Keratinocyte (primary cell): ENCODE measurements around the gene CLN3. TPM values are rescaled to one million over a fixed set of nuclear protein-coding genes. Genes with fewer than 3 reads are reported as not detected.

Experiments used
- DNase-seq: peaks from one replicate; pipeline ENCODE4 v3.0.0-alpha.2; 2011; ENCODE audit warnings: low read depth, missing footprints, low spot score
- FAIRE-seq: peaks from 2 replicates; lab custom pipeline; 2011; peaks lifted over from hg19 to GRCh38; lab: Jason Lieb, UNC
- H2AFZ ChIP-seq: 2 replicates; pipeline ENCODE4 v1.6.0; 2012; ENCODE audit warnings: low read length, control low read depth, inconsistent platforms; ENCODE audit not compliant: control insufficient read depth
- H3K27ac ChIP-seq: 2 replicates; pipeline ENCODE4 v1.5.1; 2011; ENCODE audit warnings: low read length; ENCODE audit not compliant: control insufficient read depth, insufficient read depth
- H3K27me3 ChIP-seq: 3 replicates; pipeline ENCODE4 v1.6.0; 2011; ENCODE audit warnings: low read length; ENCODE audit not compliant: control insufficient read depth, insufficient read depth; ENCODE audit errors: extremely low read depth
- H3K36me3 ChIP-seq, 2 experiments: 2 replicates in 1 of 2; 3 replicates in 1 of 2; pipeline ENCODE4 v1.5.1; 2011; ENCODE audit warnings: low read length in 2 of 2, mild to moderate bottlenecking in 1 of 2; ENCODE audit not compliant: control insufficient read depth in 2 of 2, insufficient read depth in 2 of 2; ENCODE audit errors: extremely low read depth in 1 of 2
- H3K4me1 ChIP-seq: 3 replicates; pipeline ENCODE4 v1.5.1; 2011; ENCODE audit warnings: low read length; ENCODE audit not compliant: control insufficient read depth, insufficient read depth; ENCODE audit errors: extremely low read depth
- H3K4me2 ChIP-seq: 3 replicates; pipeline ENCODE4 v1.6.0; 2011; ENCODE audit warnings: low read depth, low read length; ENCODE audit not compliant: control insufficient read depth, insufficient read depth; ENCODE audit errors: extremely low read depth
- H3K4me3 ChIP-seq, 3 experiments: fragments of 200-600 bp in 1 of 3; sonication (generic) in 1 of 3; 2 replicates in 2 of 3; 3 replicates in 1 of 3; pipeline ENCODE4 v1.5.1; 2011 to 2016; ENCODE audit warnings: low read length in 3 of 3, mild to moderate bottlenecking in 3 of 3, control low read depth in 2 of 3, inconsistent platforms in 1 of 3, low read depth in 1 of 3, mixed read lengths in 1 of 3, mixed run types in 1 of 3, moderate library complexity in 1 of 3; ENCODE audit not compliant: control insufficient read depth in 2 of 3, insufficient read depth in 2 of 3; ENCODE audit errors: extremely low read depth in 1 of 3
- H3K79me2 ChIP-seq: 2 replicates; pipeline ENCODE4 v1.6.0; 2012; ENCODE audit warnings: low read length; ENCODE audit not compliant: control insufficient read depth, insufficient read depth
- H3K9ac ChIP-seq: 3 replicates; pipeline ENCODE4 v1.6.0; 2011; ENCODE audit warnings: low read length; ENCODE audit not compliant: control insufficient read depth, insufficient read depth; ENCODE audit errors: extremely low read depth
- H3K9me1 ChIP-seq: 3 replicates; pipeline ENCODE4 v1.6.0; 2011; ENCODE audit warnings: low read length; ENCODE audit not compliant: control insufficient read depth, insufficient read depth; ENCODE audit errors: extremely low read depth
- H3K9me3 ChIP-seq: 2 replicates; pipeline ENCODE4 v1.5.1; 2012; ENCODE audit warnings: low read depth, low read length; ENCODE audit not compliant: control insufficient read depth
- H4K20me1 ChIP-seq: 3 replicates; pipeline ENCODE4 v1.6.0; 2011; ENCODE audit warnings: low read length; ENCODE audit not compliant: control insufficient read depth, insufficient read depth; ENCODE audit errors: extremely low read depth
- CTCF ChIP-seq, 3 experiments: IDR thresholded peaks in 1 of 3; conservative IDR thresholded peaks in 1 of 3; optimal IDR thresholded peaks in 1 of 3; 2 replicates in 2 of 3; 3 replicates in 1 of 3; pipeline versions ENCODE3 to v1.5.1; 2011; ENCODE audit warnings: low read length in 3 of 3, mild to moderate bottlenecking in 3 of 3, moderate library complexity in 2 of 3, control low read depth in 1 of 3, inconsistent platforms in 1 of 3; ENCODE audit not compliant: insufficient read depth in 2 of 3; ENCODE audit errors: extremely low read depth in 1 of 3
- EZH2 ChIP-seq: IDR thresholded peaks from one replicate; pipeline ENCODE4 v1.6.1; 2012; ENCODE audit warnings: inconsistent platforms, mild to moderate bottlenecking, low read length, moderate library complexity
- dilution Hi-C: fragments of 300-500 bp; cut with MboI; formaldehyde crosslinking; loops from one replicate; pipeline ENCODE4 v1.7.0; 2020; ENCODE audit warnings: low sequenced_read_pairs; ENCODE audit not compliant: extremely low pct_ligation_motif_present
- polyA plus RNA-seq, 5 experiments: library from polyadenylated mRNA; depleted of rRNA in 3 of 5; stranded (reverse) in 3 of 5; stranded (forward) in 1 of 5; unstranded in 1 of 5; fragments of >200 nt; gene quantifications; 1 replicate in 1 of 5; 2 replicates in 3 of 5; 3 replicates in 1 of 5; pipeline versions ENCODE4 v1.2.1 to v1.2.3, GENCODE V29; 2011 to 2012; ENCODE audit warnings: missing spikeins in 2 of 5, low read depth in 1 of 5, low replicate concordance in 1 of 5

CLN3 gene
- polyA plus RNA-seq, 1 donor (not counting 4 experiments of a cell fraction or from before 2014, with no cell fraction given), result 12.6 TPM

DNA sequence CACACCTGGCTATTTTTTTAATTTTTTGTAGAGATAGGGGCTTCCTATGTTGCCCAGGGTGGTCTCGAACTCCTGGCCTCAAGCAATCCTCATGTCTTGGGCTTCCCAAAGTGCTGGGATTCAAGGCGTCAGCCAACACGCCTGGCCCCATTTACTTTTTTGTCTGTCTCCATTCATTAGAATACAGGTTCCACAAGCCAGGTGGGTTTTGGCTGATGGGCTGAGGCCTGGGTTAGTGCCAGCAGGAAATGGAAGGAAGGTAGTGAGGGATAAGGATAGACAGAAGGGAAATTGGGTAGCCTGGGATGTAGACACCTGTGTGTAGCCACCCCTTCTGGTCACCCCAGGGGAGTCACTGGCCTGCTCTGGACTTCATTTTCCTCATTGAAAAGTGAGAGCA lies 19.2 kb upstream of the CLN3 start:
- no peaks in the 10 kb centered on the region for H3K36me3 ChIP-seq
- no peaks in the 10 kb centered on the region for H3K79me2 ChIP-seq
- DNase-seq (no peak), FAIRE-seq (no peak)
- TF ChIP-seq EZH2 (no peak), CTCF (optimal IDR thresholded peaks at IDR 0.05 in 1 of 3, IDR thresholded peaks at IDR 0.05 in 1 of 3, conservative IDR thresholded peaks at IDR 0.05 in 1 of 3; ENCODE audit: extremely low read depth in 1 of 3, insufficient read depth in 2 of 3, low read length in 3 of 3) (no peak)
- H4K20me1 ChIP-seq, result no peaks in the 10 kb centered on the region
- no peak overlapping the region for H3K9ac ChIP-seq
- H3K27me3 ChIP-seq, result no peaks in the 10 kb centered on the region
- H3K27ac ChIP-seq, result no peak overlapping the region
- H3K9me3 ChIP-seq, result no peaks in the 10 kb centered on the region
- H2AFZ ChIP-seq, result no peak overlapping the region
- no peaks in the 10 kb centered on the region for H3K4me1 ChIP-seq
- dilution Hi-C loops, result no loop called here
- H3K9me1 ChIP-seq, result no peaks in the 10 kb centered on the region
- H3K4me3 ChIP-seq, result no peak overlapping the region
- H3K4me2 ChIP-seq, result no peak overlapping the region

DNA sequence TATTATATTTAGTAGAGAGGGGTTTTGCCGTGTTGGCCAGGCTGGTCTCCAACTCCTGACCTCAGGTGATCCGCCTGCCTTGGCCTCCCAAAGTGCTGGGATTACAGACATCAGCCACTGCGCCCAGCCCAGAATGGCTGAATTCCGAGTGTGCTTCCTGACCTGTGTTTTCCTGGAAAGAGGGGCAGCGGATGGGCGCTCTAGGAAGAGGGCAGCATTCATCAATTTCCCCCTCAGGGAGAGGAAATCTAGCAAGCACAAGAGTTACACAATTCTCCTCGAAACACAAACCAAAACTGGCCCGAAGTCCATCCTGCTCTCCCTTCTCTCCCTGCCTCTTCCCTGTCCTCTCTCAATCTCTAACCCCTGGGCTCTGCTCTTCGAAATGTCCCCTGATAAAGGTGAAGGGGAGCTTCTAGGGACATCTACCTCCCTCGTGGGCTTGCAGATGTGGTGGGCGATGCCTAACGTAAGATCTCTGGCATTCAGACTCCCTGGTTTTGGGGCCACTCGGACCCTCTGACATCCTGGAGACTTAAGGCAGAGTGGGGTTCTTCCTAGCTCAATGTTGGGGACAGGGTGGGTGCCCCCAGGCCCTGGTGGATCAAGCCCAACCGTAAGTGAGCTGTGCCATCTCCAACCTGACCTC lies 13.7 kb upstream of the CLN3 start:
- dilution Hi-C loops, result no loop called here
- H3K36me3 ChIP-seq, result no peaks in the 10 kb centered on the region
- DNase-seq (no peak), FAIRE-seq (no peak)
- no peak for TF ChIP-seq EZH2
- no peak for TF ChIP-seq CTCF (optimal IDR thresholded peaks at IDR 0.05 in 1 of 3, IDR thresholded peaks at IDR 0.05 in 1 of 3, conservative IDR thresholded peaks at IDR 0.05 in 1 of 3; ENCODE audit: extremely low read depth in 1 of 3, insufficient read depth in 2 of 3, low read length in 3 of 3)
- H2AFZ ChIP-seq, result no peak overlapping the region
- no peaks in the 10 kb centered on the region for H4K20me1 ChIP-seq
- peaks cover 18% of the 10 kb centered on the region for H3K27me3 ChIP-seq
- H3K4me1 ChIP-seq, result no peaks in the 10 kb centered on the region
- H3K9ac ChIP-seq, result no peak overlapping the region
- H3K79me2 ChIP-seq, result no peaks in the 10 kb centered on the region
- H3K9me1 ChIP-seq, result no peaks in the 10 kb centered on the region
- H3K4me2 ChIP-seq, result no peak overlapping the region
- H3K4me3 ChIP-seq, result no peak overlapping the region
- H3K9me3 ChIP-seq, result no peaks in the 10 kb centered on the region
- no peak overlapping the region for H3K27ac ChIP-seq
